GM21367 (cell line): ENCODE measurements around the gene SERTAD4.
"Not testable (repeated sequence)": the region's sequence is repeated elsewhere in the genome, so short reads cannot be mapped to it uniquely, and the experiment has no call there.

Source experiments
- ATAC-seq: cut with Tn5 transposase; IDR thresholded peaks from one replicate; pipeline ENCODE4 v1.9.1; 2021; ENCODE audit not compliant: unreplicated experiment

SERTAD4 gene

DNA sequence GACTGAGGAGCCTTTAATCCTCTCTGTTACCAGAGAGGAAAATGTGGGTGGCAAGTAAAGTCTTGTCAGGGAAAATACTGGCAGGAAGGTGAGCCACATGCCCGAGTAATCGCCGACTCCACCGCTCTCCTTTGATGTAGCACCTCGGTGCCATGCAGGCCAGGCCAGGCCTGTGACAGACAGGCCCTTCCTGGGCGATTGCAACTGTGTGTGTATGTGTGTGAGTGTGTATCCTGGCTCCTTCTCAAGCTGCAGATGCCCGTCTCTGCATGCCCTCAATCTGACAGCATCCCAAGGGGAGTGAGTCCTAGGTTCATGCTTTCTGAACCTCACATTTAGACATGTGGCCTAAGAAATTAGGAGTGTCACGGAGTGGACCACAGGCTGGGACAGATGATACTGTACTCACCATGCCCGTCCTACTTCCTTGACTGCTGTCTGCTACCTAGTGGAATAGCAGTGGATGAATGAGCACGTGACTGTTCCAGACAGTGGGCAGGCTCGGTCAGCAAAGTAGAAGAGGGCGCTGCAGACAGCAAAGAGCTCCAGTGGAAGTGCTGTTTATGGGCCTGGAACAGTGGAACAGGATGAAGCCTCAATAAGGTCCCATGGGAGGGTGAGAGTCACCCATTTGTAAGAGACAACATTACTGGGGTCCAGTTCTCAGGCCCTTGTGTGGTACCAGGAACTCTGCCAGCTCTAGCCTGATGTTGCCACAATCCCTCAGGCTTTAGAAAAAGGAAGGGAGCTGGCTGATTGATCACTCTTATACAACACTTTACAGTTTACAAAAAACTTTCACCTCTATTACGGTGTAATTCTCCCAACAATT is 25.3 kb downstream of the SERTAD4 start:
- no peak for ATAC-seq

DNA sequence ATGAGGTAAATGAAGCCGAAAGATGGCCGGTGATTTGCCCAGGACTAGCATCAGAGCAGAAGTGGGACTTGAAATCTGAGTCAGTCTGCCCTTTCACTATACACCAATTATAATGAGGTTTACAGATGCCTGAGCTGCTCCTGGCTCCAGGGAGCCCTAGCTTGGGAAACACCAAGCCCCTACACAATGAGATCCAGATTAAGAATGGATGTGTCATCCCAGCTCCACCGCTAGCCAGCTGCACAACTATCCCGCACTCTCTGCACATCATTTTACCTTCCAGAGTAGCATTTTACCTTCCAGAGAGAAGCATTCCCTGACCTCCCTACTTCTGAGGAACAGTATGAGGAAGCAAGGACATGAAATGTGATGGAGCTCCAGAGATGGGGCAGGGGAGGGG is 27.0 kb downstream of the SERTAD4 start:
- ATAC-seq: no peak

- ATAC-seq: no peak
Measured at GRCh38 chr1:210260096-210260495, 27.5 kb downstream of the SERTAD4 start.

GRCh38 chr1:210262167-210262896 is 29.7 kb downstream of the SERTAD4 start:
- ATAC-seq: no peak

DNA sequence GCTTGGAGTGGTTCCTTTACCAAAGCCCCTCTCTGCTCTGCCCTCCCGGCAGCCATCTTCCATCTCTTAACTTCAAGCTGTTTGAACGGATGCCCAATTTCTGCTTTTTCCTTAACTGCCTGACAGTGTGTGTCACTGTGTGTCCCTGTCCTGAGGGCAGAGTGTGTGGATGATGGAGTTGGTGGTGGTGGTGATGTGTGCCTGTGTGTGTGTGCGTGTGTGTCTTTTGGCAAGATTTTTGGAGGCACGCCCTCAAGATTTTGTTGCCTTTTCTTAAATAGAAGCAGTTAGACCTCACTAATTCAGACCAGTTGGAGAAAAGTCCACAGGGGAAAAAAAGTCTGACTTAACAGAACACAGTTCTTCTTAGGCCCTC is 30.3 kb downstream of the SERTAD4 start:
- ATAC-seq: no peak

GRCh38 chr1:210263963-210264362 is 31.4 kb downstream of the SERTAD4 start:
- no peak for ATAC-seq

GRCh38 chr1:210264496-210265380 is 32.1 kb downstream of the SERTAD4 start:
- ATAC-seq: no peak

- not testable (repeated sequence) for ATAC-seq
Measured at GRCh38 chr1:210265392-210265955, 32.9 kb downstream of the SERTAD4 start.

- no peak for ATAC-seq
Measured at GRCh38 chr1:210269981-210270380, 37.4 kb downstream of the SERTAD4 start.

DNA sequence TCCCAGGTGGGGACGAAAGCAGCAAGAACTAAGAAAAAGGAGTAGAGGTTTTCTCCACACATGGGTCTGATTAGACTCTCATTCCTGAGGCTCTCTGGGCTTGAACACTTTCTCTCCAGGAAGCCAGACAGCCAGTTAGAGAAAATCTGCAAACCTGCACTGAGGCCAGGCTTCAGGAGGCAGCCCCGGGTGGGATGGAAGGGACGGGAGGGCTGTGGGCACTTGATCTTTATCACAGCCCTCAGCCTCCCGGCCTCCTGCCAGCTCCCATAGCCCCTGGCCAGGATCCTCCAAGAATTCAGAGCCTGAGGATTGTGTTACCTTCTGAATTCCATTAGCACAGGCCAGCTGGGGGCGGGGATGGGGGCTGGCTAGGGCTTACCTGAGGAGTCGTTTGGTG is 40.1 kb downstream of the SERTAD4 start:
- ATAC-seq: no peak

GRCh38 chr1:210280221-210280620 is 47.6 kb downstream of the SERTAD4 start:
- ATAC-seq: no peak

DNA sequence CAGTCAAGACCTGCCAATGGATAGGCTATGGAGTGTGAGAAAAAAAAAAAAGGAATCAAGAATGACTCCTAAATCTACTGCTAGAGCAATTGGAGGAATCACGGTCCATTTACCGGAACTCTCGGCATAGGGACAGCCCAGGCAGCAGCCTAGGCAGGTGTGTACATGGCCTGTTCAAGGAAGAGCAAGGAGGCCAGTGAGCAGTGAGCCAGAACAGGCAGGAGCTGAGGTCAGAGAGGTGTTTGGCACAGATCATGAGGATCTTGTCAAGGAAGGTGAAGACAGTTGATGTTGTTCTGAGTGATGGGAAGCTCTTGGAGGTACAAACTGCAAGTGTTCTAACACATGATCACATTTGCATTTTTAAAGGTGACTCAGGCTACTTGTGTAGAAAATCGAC is 55.5 kb downstream of the SERTAD4 start:
- ATAC-seq: no peak

- ATAC-seq: no peak
Measured at GRCh38 chr1:210289248-210289647, 56.7 kb downstream of the SERTAD4 start.

- ATAC-seq: no peak
Measured at GRCh38 chr1:210291081-210291764, 58.6 kb downstream of the SERTAD4 start.

DNA sequence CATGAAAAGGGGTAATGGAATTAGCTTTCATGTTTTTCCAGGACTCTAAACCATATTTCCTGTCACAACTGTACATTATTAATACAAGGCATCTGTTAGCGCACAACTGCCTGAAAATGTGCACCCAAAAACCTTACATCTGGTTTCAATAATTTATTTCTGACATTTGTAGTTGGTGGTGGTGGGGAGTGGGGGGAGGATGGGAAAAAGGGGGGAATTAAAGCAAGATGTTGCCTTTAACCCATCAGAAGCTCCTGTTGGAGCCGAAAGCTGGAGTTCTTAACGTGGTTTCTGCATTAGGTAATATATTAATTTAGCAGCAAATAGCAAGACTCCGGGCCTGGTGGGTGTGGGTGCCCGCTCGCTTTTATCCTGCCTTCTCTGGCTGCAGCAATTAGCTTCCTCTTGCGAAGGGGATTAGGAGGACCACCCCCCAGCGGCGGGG is 59.2 kb downstream of the SERTAD4 start:
- ATAC-seq: no peak

DNA sequence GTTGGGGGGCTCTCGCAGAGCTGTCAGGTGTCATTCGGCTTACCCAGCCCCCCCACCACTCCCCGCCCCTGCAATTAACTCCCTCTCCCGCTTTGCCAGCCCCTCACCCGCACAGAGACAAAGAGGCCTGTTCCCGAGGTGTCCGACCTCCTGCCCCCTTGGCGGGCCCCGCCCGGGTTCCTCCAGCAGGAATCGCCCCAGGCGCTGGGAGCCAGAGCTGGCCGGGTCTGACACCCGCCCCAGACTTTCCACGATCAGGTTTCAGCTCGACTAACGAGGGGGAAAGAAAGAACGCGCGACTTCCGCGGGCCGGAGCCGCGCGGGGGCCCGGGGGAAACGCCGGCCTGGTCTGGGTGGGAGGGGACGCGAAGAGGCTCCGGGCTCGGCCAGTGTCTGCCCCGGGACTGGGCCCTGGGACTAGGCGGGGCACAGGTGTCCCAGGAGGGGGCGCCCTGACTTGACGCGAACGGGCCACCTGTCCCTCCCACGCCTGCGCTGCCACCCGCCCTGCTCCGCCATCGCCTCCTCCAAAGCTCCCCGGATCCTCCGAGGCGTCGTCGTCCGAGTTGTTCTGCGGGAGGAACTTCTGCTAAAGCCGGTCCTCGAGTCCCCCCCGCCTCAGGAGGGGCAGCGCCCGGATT is 59.8 kb downstream of the SERTAD4 start:
- peak; percentile 86 for ATAC-seq

DNA sequence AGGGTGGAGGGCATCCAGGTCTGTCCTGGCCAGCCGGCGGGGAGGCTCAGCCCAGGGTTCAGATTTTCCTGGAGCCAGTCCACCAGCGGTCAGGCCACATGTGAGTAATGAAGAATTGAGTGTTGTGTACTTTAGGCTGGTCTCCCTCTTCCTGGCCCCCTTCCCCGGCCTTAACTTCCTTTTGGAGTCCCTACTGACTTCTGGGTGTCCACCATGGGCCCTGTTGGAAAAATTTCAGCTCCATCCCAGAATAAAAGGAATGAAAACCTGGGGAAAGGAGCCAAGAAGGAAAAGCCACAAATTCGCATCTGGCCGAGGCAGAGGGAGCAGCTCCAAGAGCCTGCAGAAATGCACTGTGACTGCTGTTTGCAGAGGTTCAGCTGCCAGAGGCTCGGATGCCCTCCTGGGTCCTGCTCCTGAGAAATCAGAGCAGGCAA is 60.6 kb downstream of the SERTAD4 start:
- no peak for ATAC-seq

DNA sequence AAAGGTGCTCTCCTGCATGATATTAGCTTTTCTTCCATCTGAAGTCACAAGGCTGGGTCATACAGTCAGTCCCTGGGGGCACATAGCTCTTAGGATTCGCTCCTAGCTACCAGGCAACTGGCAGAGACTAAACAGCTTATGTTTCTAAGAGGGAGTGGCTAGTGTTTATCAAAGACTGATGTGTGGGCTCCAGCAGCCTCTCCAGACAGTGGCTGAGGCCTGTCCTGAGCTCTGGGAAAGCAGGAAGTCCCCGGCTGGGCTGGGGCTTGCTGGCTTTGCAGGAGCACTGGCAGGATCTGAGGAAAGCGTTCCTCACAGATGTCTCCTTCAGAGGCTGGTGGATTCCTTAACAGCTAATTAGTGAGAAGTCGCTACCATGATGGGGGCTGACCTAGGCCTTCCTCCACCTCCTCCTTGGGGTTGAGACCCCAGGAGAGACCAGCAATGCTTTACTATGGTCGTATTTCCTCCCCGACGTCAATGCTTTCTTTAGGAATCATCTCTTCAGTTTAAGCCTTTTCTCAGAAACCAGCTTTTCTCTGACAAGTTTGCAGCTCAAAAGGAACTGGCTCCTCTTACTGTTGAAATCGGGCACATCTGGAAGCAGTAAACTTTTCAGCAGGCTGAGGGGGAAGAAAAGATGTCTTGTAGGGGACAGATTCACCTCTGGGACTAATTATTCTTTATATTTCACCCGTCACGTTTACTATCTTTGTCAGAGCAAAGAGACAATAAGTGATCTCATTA is 62.6 kb downstream of the SERTAD4 start:
- ATAC-seq: no peak
